IPS-11a (cell line): ENCODE data around the gene WWP2.
"Not testable (repeated sequence)": the region's sequence is repeated elsewhere in the genome, so short reads cannot be mapped to it uniquely, and the experiment has no call there.

Source experiments
- H3K4me3 ChIP-seq: one replicate; pipeline ENCODE4 v1.5.1; 2013; ENCODE audit warnings: low read depth, low read length, control low read depth

WWP2 gene

DNA sequence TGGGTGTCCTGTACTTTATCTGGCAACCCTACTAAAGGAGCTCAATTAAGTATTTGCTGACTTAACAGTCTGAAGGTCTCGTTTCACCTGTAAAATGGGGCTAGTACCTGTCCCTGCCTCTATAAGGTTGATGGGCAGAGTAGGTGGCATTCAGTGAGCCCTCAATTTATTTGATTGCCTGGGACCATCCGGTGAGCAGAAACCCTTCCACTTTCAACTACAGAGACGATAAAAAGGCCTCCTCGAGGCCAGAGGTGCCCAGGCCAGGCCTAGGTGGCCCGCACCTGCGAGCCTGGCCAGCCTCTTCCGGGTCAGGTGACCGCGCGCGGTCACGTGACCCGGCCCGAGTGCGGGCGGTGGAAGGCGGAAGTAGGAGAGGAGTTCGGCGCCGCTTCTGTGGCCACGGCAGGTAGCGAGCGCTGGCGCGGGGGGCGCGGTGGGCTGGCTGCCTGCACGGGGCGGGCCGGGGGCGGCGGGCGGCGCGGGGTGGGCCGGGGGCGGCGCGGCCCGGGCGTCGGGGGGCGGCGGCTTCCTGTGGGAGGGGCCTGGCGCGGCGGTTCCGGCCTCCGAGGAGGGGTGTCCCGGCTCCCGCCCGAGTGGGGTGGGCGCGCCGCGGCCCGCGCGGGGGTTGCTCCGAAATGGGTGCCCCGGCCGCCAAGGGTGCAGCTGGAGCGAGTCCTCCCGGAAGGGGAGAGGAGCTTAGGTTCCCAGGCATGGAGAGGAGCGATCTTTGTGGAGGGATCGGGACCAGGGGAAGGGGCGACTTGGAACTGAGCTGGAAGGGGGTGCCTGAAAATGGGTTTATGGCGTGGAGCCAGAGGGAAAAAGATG is at the start of gene WWP2:
WWP2 (plus strand) TSS at position 350 of the 831 bp plus-strand sequence. CDS start 24,679 bp downstream, outside the sequence.
- peak within 1 kb of the TSS; percentile 82 for H3K4me3 ChIP-seq

DNA sequence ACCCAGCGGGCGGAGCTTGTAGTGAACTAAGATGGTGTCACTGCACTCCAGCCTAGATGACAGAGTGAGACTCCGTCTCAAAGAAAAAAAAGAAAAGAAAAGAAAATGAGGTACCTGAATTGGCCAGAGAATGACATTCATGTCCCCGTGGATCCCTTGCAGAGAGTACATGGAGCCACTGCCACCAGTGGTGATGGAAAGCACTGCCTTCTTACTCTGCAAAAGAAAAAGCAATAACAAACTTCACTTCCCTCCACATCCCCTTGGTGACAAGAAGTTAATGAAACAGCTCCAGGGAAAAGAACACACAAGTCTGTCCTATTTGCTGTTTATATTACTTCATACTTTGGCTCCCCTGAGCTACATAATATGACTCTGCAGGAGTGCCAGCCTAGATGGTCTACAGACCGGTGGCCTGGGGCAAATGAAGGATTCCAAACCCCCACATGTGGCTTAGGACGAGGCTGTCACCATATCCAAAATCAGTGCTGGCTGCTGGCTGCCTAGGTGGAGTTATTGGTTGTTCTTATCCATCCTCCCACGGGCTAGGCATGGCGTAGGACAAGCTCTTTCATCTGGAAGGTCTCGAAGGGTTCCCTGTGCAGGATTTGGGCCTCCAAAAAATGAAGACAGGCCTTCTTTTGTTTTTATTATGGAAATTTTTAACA is 49.1 kb upstream of the WWP2 start:
- no peak overlapping the region for H3K4me3 ChIP-seq

- H3K4me3 ChIP-seq = no peak overlapping the region
Measured at GRCh38 chr16:69717066-69717465, 45.1 kb upstream of the WWP2 start.

DNA sequence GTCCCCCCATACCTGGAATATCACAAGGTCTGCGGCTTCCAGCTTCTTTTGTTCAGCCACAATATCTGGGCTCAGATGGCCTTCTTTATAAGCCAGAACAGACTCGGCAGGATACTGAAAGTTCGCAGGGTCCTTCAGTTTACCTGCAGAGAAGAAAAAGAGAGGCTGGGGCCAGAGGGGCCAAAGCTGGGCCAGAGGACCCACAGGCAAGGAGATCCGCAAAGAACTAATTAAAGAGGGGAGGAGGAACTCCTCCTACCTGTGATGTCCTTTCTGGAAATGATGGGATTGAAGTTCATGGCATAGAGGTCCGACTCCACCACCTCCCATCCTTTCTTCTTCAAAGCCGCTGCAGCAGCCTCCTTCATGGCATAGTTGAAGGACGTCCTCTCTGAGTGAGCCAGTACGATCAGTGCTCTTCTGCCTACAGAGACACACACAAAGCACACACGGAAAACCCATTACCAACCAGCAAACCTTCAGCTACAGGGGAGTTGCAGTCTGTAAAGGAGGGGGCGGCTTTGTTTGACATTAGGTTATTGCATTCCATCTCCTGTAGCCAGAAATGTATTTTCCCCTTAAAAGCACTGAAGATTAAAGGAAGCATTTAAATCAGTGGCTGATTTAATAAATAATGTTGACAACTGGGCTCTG is 43.9 kb upstream of the WWP2 start:
- H3K4me3 ChIP-seq = no peak overlapping the region

DNA sequence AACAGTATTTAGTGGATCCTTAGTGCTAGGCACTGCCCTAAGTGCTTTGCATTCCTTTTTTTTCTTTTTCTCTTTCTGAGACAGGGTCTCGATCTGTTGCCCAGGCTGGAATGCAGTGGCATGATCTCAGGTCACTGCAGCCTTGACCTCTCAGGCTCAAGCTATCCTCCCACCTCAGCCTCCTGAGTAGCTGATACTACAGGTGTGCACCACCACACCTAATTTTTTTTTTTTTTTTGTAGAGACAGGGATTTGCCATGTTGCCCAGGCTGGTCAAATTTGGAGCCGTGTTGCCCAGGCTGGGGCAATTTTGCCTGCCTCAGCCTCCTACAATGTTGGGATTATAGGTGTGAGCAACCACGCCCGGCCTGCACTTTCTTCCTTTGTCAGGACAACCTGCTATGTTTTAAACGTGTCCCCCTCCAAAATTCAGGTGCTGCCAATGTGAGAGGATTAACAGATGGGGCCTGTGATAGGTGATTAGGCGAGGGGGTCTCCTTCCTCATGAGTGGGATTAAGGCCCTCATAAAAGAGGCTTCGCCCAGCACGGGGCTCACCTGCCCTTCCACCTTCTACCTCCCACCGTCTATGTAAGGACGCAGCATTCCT is 41.2 kb upstream of the WWP2 start:
- H3K4me3 ChIP-seq = no peak overlapping the region

GRCh38 chr16:69721441-69721957 is 40.6 kb upstream of the WWP2 start:
- H3K4me3 ChIP-seq = no peak overlapping the region

DNA sequence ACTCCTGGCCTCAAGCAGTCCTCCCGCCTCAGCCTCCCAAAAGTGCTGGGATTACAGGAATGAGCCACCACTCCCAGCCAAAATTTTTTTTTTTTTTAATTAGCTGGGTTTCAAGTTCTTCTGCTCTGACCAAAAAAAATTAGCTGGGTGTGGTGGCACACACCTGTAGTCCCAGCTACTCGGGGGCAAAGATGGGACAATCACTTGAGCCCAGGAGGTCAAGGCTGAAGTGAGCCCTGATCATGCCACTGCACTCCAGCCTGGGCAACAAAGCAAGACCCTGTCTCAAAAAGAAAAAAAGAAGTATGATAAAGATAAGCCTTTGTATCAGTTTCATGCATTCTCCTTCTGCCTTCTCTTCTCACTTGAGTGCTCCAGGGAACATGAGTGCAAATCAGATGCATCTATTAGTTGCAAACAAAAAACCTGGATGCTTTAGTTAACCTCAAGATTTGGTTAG is 37.7 kb upstream of the WWP2 start:
- no peak overlapping the region for H3K4me3 ChIP-seq

DNA sequence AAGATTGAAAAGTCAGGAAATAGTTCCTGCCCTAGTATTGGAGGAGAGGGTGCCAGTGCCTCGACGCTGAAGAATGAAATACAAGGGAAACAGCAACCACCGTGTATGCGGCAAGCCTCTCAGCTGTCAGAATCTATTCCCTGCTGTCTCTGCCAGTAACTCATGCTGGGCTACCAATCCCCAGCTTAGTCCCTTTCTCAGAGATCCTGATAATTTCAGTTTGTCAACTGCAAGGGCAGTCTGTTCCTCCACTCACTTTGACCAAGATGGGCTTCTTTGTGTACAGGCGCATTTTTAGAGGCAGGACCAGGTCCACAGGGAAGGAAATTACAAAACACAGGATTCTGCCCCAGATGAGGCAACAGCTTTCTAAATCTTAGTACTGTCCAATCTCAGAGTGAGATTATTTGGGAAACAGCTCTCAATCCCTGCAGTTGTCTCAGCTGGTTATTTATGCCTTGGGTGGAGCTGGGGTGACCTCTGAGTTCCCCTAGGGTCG is 37.1 kb upstream of the WWP2 start:
- H3K4me3 ChIP-seq = peak overlapping the region; percentile 70

- H3K4me3 ChIP-seq = peak overlapping the region; percentile 70
Measured at GRCh38 chr16:69725480-69726312, 36.4 kb upstream of the WWP2 start.

DNA sequence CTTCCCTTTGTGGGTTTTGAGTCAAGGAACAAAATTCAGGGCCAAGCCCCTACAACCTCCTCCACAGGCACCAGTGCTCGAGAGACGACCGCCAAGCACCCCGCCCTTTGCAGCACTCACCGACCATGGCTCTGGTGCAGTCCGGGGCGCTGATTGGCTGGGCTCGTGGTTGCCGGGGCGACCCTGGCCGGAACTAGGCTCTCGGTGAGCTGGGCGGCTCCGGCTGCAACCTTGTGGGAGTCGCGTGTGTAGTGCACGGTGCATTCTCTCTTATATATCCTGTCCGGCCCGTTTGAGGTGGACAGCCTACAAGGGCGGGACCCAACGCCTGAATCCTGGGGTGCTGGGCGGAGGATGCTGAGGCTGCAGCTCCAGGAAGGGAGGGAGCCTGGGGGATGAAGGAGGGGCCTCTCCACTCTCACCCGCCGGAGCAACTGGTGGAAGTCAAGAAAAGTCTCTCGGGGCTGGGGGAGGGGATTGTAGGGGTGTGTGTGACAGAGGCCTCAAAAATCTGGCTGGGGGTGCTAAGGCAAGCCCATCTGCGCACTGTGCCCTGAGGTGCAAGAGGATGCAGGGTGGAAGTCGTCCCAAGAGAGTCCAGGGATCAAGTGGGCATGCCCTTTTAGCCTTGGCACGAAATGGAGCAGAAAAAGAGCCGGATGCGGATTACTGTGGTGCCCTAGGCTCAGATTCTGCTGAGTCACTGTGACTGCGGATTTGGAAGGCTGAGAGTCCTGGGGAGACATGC is 35.6 kb upstream of the WWP2 start, which contains the start of gene NQO1:
NQO1 (minus strand) TSS at position 248 of the 748 bp plus-strand sequence; CDS start at position 127, 121 bp downstream.
- H3K4me3 ChIP-seq = peak within 1 kb of the TSS; percentile 70

GRCh38 chr16:69727916-69728270 is 34.2 kb upstream of the WWP2 start:
- no peak overlapping the region for H3K4me3 ChIP-seq

GRCh38 chr16:69729030-69729429 is 33.1 kb upstream of the WWP2 start:
- H3K4me3 ChIP-seq = not testable (repeated sequence)

DNA sequence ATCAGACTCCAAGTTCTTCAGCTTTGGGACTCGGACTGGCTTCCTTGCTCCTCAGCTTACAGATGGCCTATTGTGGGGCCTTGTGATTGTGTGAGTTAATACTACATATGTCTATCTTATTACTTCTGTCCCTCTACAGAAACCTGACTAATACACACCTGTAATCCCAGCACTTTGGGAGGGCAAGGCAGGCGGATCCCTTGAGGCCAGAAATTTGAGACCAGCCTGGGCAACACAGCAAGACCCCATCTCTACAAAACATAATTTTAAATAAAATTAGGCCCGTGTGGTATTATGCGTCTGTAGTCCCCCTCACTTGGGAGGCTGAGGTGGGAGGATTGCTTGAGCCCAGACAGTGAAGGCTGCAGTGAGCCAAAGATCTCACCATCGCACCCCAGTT is 30.9 kb upstream of the WWP2 start:
- not testable (repeated sequence) for H3K4me3 ChIP-seq

- H3K4me3 ChIP-seq = no peak overlapping the region
Measured at GRCh38 chr16:69732101-69732500, 30.0 kb upstream of the WWP2 start.

DNA sequence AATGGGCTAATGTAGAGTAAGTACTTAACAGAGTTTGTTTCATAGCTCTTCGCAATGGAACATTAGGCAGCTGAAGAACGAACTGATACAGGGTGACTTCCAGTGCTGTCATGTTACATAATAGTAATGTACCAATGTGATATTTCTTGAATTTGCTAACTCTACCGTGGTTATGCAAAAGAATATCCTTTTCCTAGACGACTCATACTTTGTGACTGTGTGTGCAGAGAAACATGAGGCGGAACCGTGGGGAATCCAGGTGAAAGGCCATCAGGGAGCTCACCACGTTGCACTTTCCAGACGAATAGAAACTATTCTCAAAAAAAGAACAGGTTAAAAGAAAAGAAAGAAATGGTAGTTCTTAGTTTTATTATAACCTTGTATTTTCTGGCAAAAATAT is 20.6 kb upstream of the WWP2 start:
- H3K4me3 ChIP-seq = no peak overlapping the region

DNA sequence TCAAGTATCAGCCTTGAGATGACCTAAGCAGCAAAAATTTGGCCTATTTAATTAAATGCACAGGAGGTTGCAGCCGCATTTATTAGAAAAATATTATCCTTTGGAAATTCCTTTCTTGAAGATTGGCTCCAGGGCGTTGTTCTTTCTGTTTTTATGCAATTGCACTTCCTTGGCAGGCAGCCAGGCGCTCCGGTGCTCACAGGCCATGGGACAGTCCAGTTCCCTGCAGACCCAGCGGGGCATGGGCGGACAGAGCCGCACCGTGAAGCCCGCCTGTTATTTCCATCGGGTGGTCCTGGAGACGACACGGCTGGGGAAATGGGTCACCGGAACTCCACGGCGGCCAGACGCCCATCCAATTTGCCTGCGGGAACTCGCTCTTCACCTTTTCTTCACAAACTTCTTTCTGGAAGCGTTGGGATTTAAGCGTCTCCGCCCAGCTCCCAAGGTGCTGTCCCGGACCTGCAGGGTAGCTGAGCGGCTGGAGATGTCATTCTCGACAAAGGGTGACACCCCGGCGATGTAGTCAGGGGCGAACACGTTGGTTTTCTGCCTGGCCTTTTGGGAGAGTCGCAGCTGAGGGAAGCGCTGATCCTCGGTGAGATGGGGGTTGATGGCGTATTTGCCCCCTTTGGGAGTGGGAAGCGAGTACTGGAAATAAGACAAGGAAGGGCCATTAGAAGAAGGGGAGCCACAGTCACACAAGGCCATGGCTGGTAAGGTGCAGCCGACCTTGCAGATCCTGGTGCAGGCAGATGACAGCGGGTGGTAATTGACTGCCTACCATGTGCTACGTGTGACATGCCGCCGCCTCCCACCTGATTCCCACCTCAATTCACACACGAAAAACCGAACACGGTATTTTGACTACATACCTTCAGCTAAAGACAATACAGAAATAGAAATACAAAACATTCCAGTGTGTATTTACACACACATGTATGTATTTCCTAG is 19.9 kb upstream of the WWP2 start:
- no peak overlapping the region for H3K4me3 ChIP-seq

DNA sequence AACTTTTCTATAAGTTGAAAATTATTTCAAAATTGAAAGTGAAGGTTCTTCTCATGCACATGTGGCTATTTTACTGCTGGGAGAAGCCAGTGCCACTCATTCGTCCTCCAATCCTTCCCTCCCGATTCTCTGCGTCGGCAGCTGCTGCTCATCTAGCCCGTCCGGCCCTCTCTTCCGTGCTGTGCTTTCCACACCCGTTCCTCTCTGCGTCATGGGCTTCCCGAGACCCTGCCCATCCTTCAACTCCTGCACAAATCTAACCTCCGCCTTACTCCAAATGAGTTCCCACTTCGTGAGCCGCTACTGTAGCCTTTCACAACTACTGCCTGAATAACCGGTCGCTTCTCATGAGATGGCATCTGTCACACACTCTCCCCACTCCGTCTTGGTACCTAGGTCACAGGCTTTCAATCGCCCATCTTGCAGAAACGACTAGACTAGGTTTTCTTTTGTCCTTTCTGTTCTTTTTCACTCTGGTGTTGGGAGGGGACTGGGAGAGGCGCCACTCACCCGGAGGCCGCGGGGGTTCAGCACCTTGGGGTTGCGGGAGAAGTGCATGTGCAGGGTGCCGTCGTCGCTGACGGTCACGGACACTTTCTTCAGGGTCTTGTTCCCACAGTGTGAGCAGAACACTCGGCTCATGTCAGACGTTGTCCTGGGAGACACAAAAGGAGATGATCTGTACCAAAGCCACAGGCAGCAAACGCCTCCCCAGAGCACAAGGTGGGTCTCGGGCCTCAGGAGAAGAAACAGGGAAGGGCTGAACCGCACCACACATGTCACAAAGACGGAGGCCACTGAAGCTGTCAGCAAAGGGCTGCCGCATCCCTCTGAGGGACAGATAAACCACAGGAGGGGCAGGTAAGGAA is 17.5 kb upstream of the WWP2 start:
- no peak overlapping the region for H3K4me3 ChIP-seq
